ENCODE results near the gene BDH1. TPM values are rescaled to one million over a fixed set of nuclear protein-coding genes. Genes with fewer than 3 reads are reported as not detected.

The BDH1 gene
- total and polyA plus RNA-seq, 2 of the 13 experiments (the other 11 are each of a cell fraction or from before 2014, with no cell fraction given), result 21.2 to 71.9 TPM

- TF ChIP-seq ZNF318 (CRISPR knock-in tag; IDR thresholded peaks at IDR 0.05), result no peak
- no peak for TF ChIP-seq SAP130 (CRISPR knock-in tag; IDR thresholded peaks at IDR 0.05; ENCODE audit: low read depth)
- 0 out of 2 replicates have a peak, but pooled peaks have one; percentile 32 for TF ChIP-seq SOX5 (CRISPR knock-in tag; IDR thresholded peaks at IDR 0.05; ENCODE audit: borderline replicate concordance)
- TF ChIP-seq HNF1B (CRISPR knock-in tag; IDR thresholded peaks at IDR 0.05), result 0 out of 2 replicates have a peak, but pooled peaks have one; percentile 55
Observed at GRCh38 chr3:197547306-197548011, 8.3 kb downstream of the BDH1 start (continued).
